Thoracic aorta (tissue), 2 donors: ENCODE data around the gene ERCC8. TPM values are rescaled to one million over a fixed set of nuclear protein-coding genes. Genes with fewer than 3 reads are reported as not detected.

Source experiments
- ATAC-seq: fragments of 150-250 bp; one replicate; pipeline ENCODE4 v1.8.0; 2017; ENCODE audit warnings: low read depth; ENCODE audit not compliant: insufficient number of reproducible peaks, low FRiP score
- DNase-seq: peaks from one replicate; pipeline ENCODE4 v3.0.0-alpha.2; 2020; ENCODE audit warnings: low spot score
- H3K27ac ChIP-seq, 2 donors: fragments of 200-600 bp; sonication (generic); 1 replicate in 1 of 2; 2 replicates in 1 of 2; pipeline ENCODE4 v1.5.1; 2016; ENCODE audit warnings: mild to moderate bottlenecking in 2 of 2, moderate library complexity in 2 of 2
- H3K27me3 ChIP-seq: fragments of 200-600 bp; sonication (generic); replicated peaks from 2 replicates; pipeline ENCODE4 v1.6.0; 2016; ENCODE audit warnings: mild to moderate bottlenecking; ENCODE audit not compliant: insufficient read depth
- H3K36me3 ChIP-seq: fragments of 200-600 bp; sonication (generic); one replicate; pipeline ENCODE4 v1.5.1; 2016
- H3K4me1 ChIP-seq, 2 donors: fragments of 200-600 bp; sonication (generic); 1 replicate in 1 of 2; 2 replicates in 1 of 2; pipeline versions ENCODE4 v1.5.1 to v1.6.0; 2016; ENCODE audit warnings: low read depth in 2 of 2, mild to moderate bottlenecking in 1 of 2; ENCODE audit not compliant: control insufficient read depth in 1 of 2
- H3K4me3 ChIP-seq: fragments of 200-600 bp; sonication (generic); 2 replicates; pipeline ENCODE4 v1.5.1; 2016; ENCODE audit warnings: mild to moderate bottlenecking
- H3K9me3 ChIP-seq: fragments of 200-600 bp; sonication (generic); 2 replicates; pipeline ENCODE4 v1.5.1; 2016
- total RNA-seq, 2 donors: library from RNA; depleted of rRNA; stranded (reverse); fragments of >200 nt; gene quantifications; one replicate each; pipeline versions ENCODE4 v1.1.0 to v1.2.3, GENCODE V29; 2016
- TF ChIP-seq, protein P1 (sequence below): fragments of 200-600 bp; sonication (generic); IDR thresholded peaks from one replicate; pipeline ENCODE4 v1.5.1; 2019; ENCODE audit warnings: antibody characterized with exemption

ERCC8 gene
- total RNA-seq, 2 donors from 2014 or later: 11.0 to 13.0 TPM

GRCh38 chr5:60826653-60827052 lies 118.2 kb downstream of the ERCC8 start:
- Histone ChIP-seq H3K36me3 (no peaks in the 10 kb centered on the region), H3K27ac (no peak overlapping the region), H3K27me3 (no peaks in the 10 kb centered on the region), H3K9me3 (no peaks in the 10 kb centered on the region), H3K4me3 (no peak overlapping the region), H3K4me1 (no peaks in the 10 kb centered on the region)
- TF ChIP-seq, protein P1, sequence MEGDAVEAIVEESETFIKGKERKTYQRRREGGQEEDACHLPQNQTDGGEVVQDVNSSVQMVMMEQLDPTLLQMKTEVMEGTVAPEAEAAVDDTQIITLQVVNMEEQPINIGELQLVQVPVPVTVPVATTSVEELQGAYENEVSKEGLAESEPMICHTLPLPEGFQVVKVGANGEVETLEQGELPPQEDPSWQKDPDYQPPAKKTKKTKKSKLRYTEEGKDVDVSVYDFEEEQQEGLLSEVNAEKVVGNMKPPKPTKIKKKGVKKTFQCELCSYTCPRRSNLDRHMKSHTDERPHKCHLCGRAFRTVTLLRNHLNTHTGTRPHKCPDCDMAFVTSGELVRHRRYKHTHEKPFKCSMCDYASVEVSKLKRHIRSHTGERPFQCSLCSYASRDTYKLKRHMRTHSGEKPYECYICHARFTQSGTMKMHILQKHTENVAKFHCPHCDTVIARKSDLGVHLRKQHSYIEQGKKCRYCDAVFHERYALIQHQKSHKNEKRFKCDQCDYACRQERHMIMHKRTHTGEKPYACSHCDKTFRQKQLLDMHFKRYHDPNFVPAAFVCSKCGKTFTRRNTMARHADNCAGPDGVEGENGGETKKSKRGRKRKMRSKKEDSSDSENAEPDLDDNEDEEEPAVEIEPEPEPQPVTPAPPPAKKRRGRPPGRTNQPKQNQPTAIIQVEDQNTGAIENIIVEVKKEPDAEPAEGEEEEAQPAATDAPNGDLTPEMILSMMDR: no peak
- DNase-seq (no peak), ATAC-seq (no peak)

Other genes starting within 250 kb of the ERCC8 start
- gene DEPDC1B, start 244.9 kb downstream of the ERCC8 start, total RNA-seq: not detected
- 10 to 100 TPM in 1 of 2 donors, 1 to 10 TPM in 1; 3.0 to 18.5 TPM for gene ELOVL7, start 100.8 kb downstream of the ERCC8 start, total RNA-seq
- 10 to 100 TPM; 26.0 to 32.9 TPM for gene NDUFAF2, start 135 bp upstream of the ERCC8 start, total RNA-seq
- 10 to 100 TPM; 21.3 to 23.9 TPM for gene SMIM15, start 217.4 kb upstream of the ERCC8 start, total RNA-seq